HEK293 (cell line): Measurements from ENCODE around the gene AARS2.

Experiments
- CTCF ChIA-PET: fragments of 350-600 bp; formaldehyde crosslinking; extraction: SDS; loops from one replicate; lab custom pipeline; 2021; ENCODE audit warnings: antibody characterized with exemption; lab: Yijun Ruan, JAX
- POLR2A ChIA-PET: fragments of 300-600 bp; formaldehyde crosslinking; extraction: SDS; loops from one replicate; lab custom pipeline; 2020; ENCODE audit warnings: antibody characterized with exemption, inconsistent platforms; lab: Yijun Ruan, JAX
- H3K27ac ChIP-seq: fragments of 200-500 bp; sonication (Bioruptor generic); 2 replicates; pipeline ENCODE4 v1.5.1; 2014; ENCODE audit warnings: low read depth, low read length, control low read depth, inconsistent platforms; ENCODE audit errors: extremely low read depth
- H3K36me3 ChIP-seq, 2 experiments: fragments of 200-500 bp in 1 of 2; sonication (Bioruptor generic) in 1 of 2; 1 replicate in 1 of 2; 2 replicates in 1 of 2; pipeline ENCODE4 v1.5.1; 2014 to 2017; ENCODE audit warnings: inconsistent platforms in 2 of 2, low read length in 2 of 2; ENCODE audit not compliant: control insufficient read depth in 2 of 2, insufficient read depth in 1 of 2
- H3K4me1 ChIP-seq: fragments of 200-500 bp; sonication (Bioruptor generic); 2 replicates; pipeline ENCODE4 v1.5.1; 2014; ENCODE audit warnings: mild to moderate bottlenecking, low read length, inconsistent platforms; ENCODE audit not compliant: control insufficient read depth, insufficient read depth
- H3K4me3 ChIP-seq: 2 replicates; pipeline ENCODE4 v1.5.1; 2011; ENCODE audit warnings: low read depth, mild to moderate bottlenecking, control low read depth, low read length, moderate library complexity
- H3K9me3 ChIP-seq: fragments of 200-500 bp; sonication (Bioruptor generic); 2 replicates; pipeline ENCODE4 v1.5.1; 2014; ENCODE audit warnings: low read depth, low read length, inconsistent platforms; ENCODE audit not compliant: control insufficient read depth, insufficient read depth
- GFI1B ChIP-seq: fragments of 450-650 bp; formaldehyde crosslinking; IDR thresholded peaks from 2 replicates; pipeline ENCODE4 v1.5.1; 2016; ENCODE audit warnings: missing biosample characterization, missing genetic modification characterization
- GLIS1 ChIP-seq: fragments of 450-650 bp; formaldehyde crosslinking; IDR thresholded peaks from 2 replicates; pipeline ENCODE4 v1.5.1; 2016; ENCODE audit warnings: missing biosample characterization, missing genetic modification characterization
- GLIS2 ChIP-seq: fragments of 450-650 bp; formaldehyde crosslinking; IDR thresholded peaks from 2 replicates; pipeline ENCODE4 v1.5.1; 2016; ENCODE audit warnings: missing biosample characterization, missing genetic modification characterization
- KLF10 ChIP-seq: fragments of 450-650 bp; IDR thresholded peaks from 2 replicates; pipeline ENCODE4 v1.5.1; 2018; ENCODE audit warnings: missing biosample characterization, mild to moderate bottlenecking, missing genetic modification characterization
- KLF17 ChIP-seq: fragments of 450-650 bp; formaldehyde crosslinking; IDR thresholded peaks from 2 replicates; pipeline ENCODE4 v1.5.1; 2016; ENCODE audit warnings: missing biosample characterization, missing genetic modification characterization
- PRDM6 ChIP-seq: fragments of 450-650 bp; formaldehyde crosslinking; IDR thresholded peaks from 2 replicates; pipeline ENCODE4 v1.5.1; 2017; ENCODE audit warnings: missing biosample characterization, missing genetic modification characterization
- ZBTB11 ChIP-seq: fragments of 450-650 bp; formaldehyde crosslinking; conservative IDR thresholded peaks from 2 replicates; pipeline ENCODE4 v1.5.1; 2016; ENCODE audit warnings: low read depth, missing biosample characterization, missing genetic modification characterization
- ZFHX2 ChIP-seq: fragments of 450-650 bp; formaldehyde crosslinking; conservative IDR thresholded peaks from 2 replicates; pipeline ENCODE4 v1.5.1; 2016; ENCODE audit warnings: missing biosample characterization, missing genetic modification characterization
- ZFP37 ChIP-seq: fragments of 450-650 bp; formaldehyde crosslinking; IDR thresholded peaks from 2 replicates; pipeline ENCODE4 v1.5.1; 2016; ENCODE audit warnings: missing biosample characterization, missing genetic modification characterization
- ZIC2 ChIP-seq: fragments of 450-650 bp; formaldehyde crosslinking; IDR thresholded peaks from 2 replicates; pipeline ENCODE4 v1.5.1; 2016; ENCODE audit warnings: missing biosample characterization, missing genetic modification characterization
- ZNF37A ChIP-seq: fragments of 450-650 bp; IDR thresholded peaks from 2 replicates; pipeline ENCODE4 v1.5.1; 2018; ENCODE audit warnings: missing biosample characterization, missing genetic modification characterization
- ZNF449 ChIP-seq: fragments of 450-650 bp; formaldehyde crosslinking; IDR thresholded peaks from 2 replicates; pipeline ENCODE4 v1.5.1; 2017; ENCODE audit warnings: missing biosample characterization, mild to moderate bottlenecking, missing genetic modification characterization, moderate library complexity
- ZNF585B ChIP-seq: fragments of 450-650 bp; formaldehyde crosslinking; IDR thresholded peaks from 2 replicates; pipeline ENCODE4 v1.5.1; 2016; ENCODE audit warnings: missing biosample characterization, missing genetic modification characterization
- ZNF610 ChIP-seq: fragments of 450-650 bp; formaldehyde crosslinking; IDR thresholded peaks from 2 replicates; pipeline ENCODE4 v1.5.1; 2016; ENCODE audit warnings: missing biosample characterization, missing genetic modification characterization, borderline replicate concordance
- ZNF626 ChIP-seq: fragments of 450-650 bp; sonication (Bioruptor Pico); formaldehyde crosslinking; IDR thresholded peaks from 2 replicates; pipeline ENCODE4 v1.5.1; 2018; ENCODE audit warnings: missing biosample characterization, missing genetic modification characterization, inconsistent platforms
- ZNF629 ChIP-seq: fragments of 450-650 bp; formaldehyde crosslinking; IDR thresholded peaks from 2 replicates; pipeline ENCODE4 v1.5.1; 2017; ENCODE audit warnings: missing biosample characterization, missing genetic modification characterization
- ZNF660 ChIP-seq: fragments of 450-650 bp; IDR thresholded peaks from 2 replicates; pipeline ENCODE4 v1.5.1; 2018; ENCODE audit warnings: missing biosample characterization, mild to moderate bottlenecking, missing genetic modification characterization
- ZNF677 ChIP-seq: fragments of 450-650 bp; IDR thresholded peaks from 2 replicates; pipeline ENCODE4 v1.5.0; 2018; ENCODE audit warnings: missing biosample characterization, mild to moderate bottlenecking, missing genetic modification characterization, moderate library complexity
- TF ChIP-seq, protein P1 (sequence below): fragments of 450-650 bp; formaldehyde crosslinking; IDR thresholded peaks from 2 replicates; pipeline ENCODE4 v1.5.1; 2017; ENCODE audit warnings: missing biosample characterization, missing genetic modification characterization

The AARS2 gene

DNA sequence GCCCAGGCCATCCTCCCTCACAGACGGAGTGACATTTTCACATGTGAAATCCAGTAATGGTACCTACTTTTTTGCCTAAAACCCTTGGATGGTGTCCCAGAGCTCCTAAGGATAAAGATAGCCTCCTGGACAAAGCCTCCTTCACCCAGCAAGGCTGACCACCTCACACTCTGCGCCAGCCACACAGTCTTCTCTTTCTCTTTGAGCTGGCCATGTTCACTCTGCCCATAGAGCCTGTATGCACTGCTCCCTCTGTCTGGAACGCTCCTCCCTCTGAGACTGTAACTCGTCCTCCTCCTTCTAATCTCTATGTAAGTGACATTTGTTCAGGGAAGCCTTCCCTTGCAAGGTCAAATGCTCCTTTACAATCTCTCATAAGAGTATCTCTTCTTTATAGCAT is 28.3 kb downstream of the AARS2 start (continued):
- TF ChIP-seq ZNF626 (tag by site-specific recombination) (no peak), ZNF610 (tag by site-specific recombination) (no peak), ZNF585B (no peak), ZNF677 (no peak), ZBTB11 (tag by site-specific recombination) (no peak), ZNF449 (tag by site-specific recombination) (no peak), PRDM6 (tag by site-specific recombination) (no peak)

GRCh38 chr6:44284121-44284520 is 29.0 kb downstream of the AARS2 start:
- Histone ChIP-seq H3K4me1 (no peaks in the 10 kb centered on the region), H3K36me3 (no peaks in the 10 kb centered on the region), H3K27ac (no peak overlapping the region), H3K9me3 (no peaks in the 10 kb centered on the region), H3K4me3 (no peak overlapping the region)
- ChIA-PET CTCF (interaction anchor here (0.6 to 2.0 kb wide), 5 partner anchors 9 to 21 kb away, joined by 3 to 8 read pairs (median 3); no protein-coding TSS in a partner anchor), POLR2A (interaction anchor here (1.1 kb wide), 1 partner anchor 10 kb away, joined by 4 read pairs; no protein-coding TSS in a partner anchor)
- TF ChIP-seq ZFP37 (no peak), ZIC2 (peak; percentile 47)

- ChIA-PET POLR2A (interaction anchor here (0.9 to 1.6 kb wide), 3 partner anchors 11 to 32 kb away, joined by 3 to 5 read pairs (median 3); partner anchors contain the start of gene HSP90AB1), CTCF (interaction anchor here (0.6 to 4.7 kb wide), 8 partner anchors 10 to 106 kb away, joined by 3 to 32 read pairs (median 3); partner anchors contain the start of genes AARS2 and TMEM151B)
- no peak overlapping the region for H3K4me3 ChIP-seq
- H3K36me3 ChIP-seq: no peaks in the 10 kb centered on the region
- no peaks in the 10 kb centered on the region for H3K4me1 ChIP-seq
- H3K27ac ChIP-seq: no peak overlapping the region
- no peaks in the 10 kb centered on the region for H3K9me3 ChIP-seq
- TF ChIP-seq ZIC2 (peak; percentile 33), KLF10 (tag by site-specific recombination) (no peak), GLIS1 (tag by site-specific recombination) (peak; percentile 82), KLF17 (tag by site-specific recombination) (peak; percentile 55), ZNF449 (tag by site-specific recombination) (no peak), GFI1B (tag by site-specific recombination) (0 out of 2 replicates have a peak, but pooled peaks have one; percentile 33), ZNF629 (tag by site-specific recombination) (peak; percentile 63), GLIS2 (0 out of 2 replicates have a peak, but pooled peaks have one; percentile 47), ZFHX2 (peak; percentile 80), ZNF660 (tag by site-specific recombination) (peak; percentile 16; the same call in 1 of the 2 replicates), ZNF37A (tag by site-specific recombination) (no peak)
- TF ChIP-seq, protein P1, sequence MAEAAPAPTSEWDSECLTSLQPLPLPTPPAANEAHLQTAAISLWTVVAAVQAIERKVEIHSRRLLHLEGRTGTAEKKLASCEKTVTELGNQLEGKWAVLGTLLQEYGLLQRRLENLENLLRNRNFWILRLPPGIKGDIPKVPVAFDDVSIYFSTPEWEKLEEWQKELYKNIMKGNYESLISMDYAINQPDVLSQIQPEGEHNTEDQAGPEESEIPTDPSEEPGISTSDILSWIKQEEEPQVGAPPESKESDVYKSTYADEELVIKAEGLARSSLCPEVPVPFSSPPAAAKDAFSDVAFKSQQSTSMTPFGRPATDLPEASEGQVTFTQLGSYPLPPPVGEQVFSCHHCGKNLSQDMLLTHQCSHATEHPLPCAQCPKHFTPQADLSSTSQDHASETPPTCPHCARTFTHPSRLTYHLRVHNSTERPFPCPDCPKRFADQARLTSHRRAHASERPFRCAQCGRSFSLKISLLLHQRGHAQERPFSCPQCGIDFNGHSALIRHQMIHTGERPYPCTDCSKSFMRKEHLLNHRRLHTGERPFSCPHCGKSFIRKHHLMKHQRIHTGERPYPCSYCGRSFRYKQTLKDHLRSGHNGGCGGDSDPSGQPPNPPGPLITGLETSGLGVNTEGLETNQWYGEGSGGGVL (tag by site-specific recombination): peak; percentile 78
These were observed 34.1 kb downstream of the AARS2 start for GRCh38 chr6:44278774-44279697.
